Rectal smooth muscle tissue (tissue), 1 donor: ENCODE results near the gene RHOG.

Experiments used
- H3K27ac ChIP-seq: one replicate; pipeline ENCODE4 v1.7.0; 2013; ENCODE audit warnings: low read depth, low read length, inconsistent platforms
- H3K27me3 ChIP-seq: one replicate; pipeline ENCODE4 v1.7.0; 2013; ENCODE audit warnings: low read length; ENCODE audit not compliant: control insufficient read depth, insufficient read depth
- H3K36me3 ChIP-seq: one replicate; pipeline ENCODE4 v1.7.0; 2013; ENCODE audit warnings: low read length; ENCODE audit not compliant: control insufficient read depth, insufficient read depth
- H3K4me1 ChIP-seq: one replicate; pipeline ENCODE4 v1.7.0; 2013; ENCODE audit warnings: low read length; ENCODE audit not compliant: control insufficient read depth, insufficient read depth
- H3K4me3 ChIP-seq: one replicate; pipeline ENCODE4 v1.7.0; 2013; ENCODE audit warnings: low read length
- H3K9ac ChIP-seq: one replicate; pipeline ENCODE4 v1.7.0; 2013; ENCODE audit warnings: low read length

Gene RHOG

DNA sequence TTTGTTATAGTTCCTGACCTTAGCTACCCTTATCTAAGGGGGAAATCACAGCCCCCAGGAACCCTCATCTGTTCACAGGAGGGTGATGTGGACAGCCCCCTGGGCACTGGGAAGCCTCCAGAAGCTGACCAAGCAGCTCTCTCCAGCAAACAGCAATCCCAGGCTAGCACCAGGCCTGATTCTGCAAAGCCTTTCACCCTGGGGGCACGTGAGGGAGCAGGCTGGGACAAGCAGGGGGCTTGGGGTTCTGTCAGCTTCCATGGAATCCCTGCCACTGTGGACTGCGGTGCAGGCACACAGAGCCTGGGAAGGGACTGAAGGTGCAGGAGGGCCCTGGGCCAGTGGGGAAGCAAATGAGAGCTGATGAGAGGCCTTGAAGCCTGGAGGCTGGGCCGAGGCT is 30.3 kb downstream of the RHOG start:
- Histone ChIP-seq H3K4me1 (peaks cover 3% of the 10 kb centered on the region), H3K9ac (no peak overlapping the region), H3K27me3 (no peaks in the 10 kb centered on the region), H3K36me3 (no peaks in the 10 kb centered on the region), H3K27ac (no peak overlapping the region), H3K4me3 (no peak overlapping the region)

DNA sequence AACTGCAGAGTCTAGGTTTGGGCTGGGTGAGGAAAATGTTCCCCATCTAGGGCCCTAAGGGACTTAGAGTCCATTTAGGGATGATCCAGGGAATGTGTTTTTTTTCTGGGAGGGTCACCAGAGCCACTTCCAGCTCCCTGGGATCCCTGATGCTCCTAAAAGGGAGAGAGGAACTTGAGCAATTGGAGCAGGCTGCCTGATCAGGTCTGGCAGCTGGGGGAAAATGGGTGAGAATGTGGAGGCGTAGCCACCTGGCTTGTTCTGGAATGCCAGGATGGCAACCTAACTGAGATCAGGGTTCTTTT is 31.2 kb downstream of the RHOG start:
- no peaks in the 10 kb centered on the region for H3K27me3 ChIP-seq
- H3K4me3 ChIP-seq, result no peak overlapping the region
- H3K27ac ChIP-seq, result no peak overlapping the region
- no peak overlapping the region for H3K9ac ChIP-seq
- peaks cover 3% of the 10 kb centered on the region for H3K4me1 ChIP-seq
- H3K36me3 ChIP-seq, result no peaks in the 10 kb centered on the region

DNA sequence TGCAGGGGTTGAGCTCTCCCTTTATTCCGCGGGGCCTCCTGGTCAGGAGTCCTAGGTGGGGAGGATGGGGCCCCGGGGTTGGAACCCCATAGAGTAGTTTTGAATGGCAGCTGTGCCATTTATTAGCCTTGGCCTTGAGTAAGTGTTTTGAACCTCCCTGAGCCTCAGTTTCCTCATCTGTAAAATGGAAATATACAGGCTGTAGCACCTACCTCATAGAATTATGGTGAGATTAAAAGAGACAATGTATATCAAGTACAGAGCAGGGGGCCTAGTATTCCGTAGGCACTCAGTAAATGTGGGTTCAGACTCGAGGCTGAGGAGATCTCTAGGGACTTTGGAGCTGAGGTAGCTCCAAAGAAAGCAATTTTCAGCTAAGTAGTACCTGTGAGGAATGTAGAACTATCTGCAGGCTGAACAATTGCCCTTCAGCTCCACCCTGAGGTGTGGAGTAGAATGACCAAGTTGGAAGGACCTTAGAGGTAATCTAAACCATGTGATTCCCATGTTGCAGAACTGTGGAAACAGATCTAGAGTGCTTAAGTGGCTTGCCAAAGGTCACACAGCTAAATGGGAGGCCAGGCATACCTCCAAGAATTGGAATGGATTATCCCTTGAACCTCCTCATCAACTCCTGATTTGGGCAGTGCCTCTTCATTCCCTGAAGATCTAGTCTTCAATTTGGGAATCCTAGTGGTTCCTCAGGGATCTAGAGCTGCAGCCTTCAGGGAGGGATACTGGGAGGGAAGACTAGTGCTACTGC is 31.7 kb downstream of the RHOG start:
- peak overlapping the region; percentile 7 for H3K9ac ChIP-seq
- no peaks in the 10 kb centered on the region for H3K27me3 ChIP-seq
- H3K36me3 ChIP-seq, result no peaks in the 10 kb centered on the region
- H3K4me3 ChIP-seq, result peak overlapping the region; percentile 85
- peaks cover 3% of the 10 kb centered on the region for H3K4me1 ChIP-seq
- no peak overlapping the region for H3K27ac ChIP-seq

DNA sequence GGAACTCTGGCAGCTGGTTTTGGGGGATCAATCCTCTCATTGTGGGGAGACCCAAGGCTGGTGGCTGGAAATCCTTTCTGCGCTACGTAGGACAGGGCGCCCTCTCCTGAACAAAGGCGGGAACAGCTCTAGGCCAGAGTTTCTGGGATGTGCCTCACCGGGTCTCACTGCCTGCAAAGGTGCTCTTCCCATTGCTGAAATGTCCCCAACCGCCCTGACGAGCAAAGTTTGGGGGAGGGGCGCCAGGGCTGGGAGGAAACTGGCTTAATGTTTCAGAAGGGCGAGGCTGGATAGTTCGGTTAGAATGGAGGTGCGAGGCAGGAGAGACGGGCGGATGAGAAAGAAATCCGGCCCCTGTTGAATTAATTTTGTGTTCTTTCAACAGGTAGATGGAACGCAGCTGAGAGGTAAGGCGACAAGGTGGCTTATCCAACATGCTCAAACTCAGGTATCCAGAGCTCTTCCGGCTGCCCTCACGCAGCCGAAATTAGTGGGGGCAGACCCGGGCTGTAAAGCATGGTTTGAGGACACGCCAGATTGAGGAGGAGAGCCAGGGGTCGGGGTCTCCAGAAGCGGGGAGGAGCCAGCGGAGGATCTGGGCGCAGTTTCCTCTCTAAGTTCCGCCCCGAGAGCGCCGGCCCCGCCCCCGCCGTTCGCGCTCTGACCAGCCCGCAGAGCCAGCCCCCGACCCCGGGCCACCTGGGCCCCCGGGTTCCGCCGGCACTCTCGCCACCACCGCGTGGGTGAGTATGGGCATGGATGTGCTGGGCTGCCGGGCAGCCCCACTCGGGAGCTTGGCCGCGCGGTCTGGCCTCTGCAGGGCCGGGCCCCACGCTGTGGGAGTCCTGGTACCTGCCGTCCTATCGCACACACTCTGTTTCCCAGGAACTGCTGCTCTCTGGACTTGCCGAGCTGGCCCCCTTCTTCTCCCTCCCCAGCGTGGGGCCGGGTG is 32.6 kb downstream of the RHOG start, which contains the start of gene PGAP2:
Gene PGAP2 (plus strand): TSS at position 652 of the 952 bp plus-strand sequence. CDS start 2,700 bp downstream, outside the sequence.
- peak within 1 kb of the TSS; percentile 46 for H3K9ac ChIP-seq
- H3K27me3 ChIP-seq, result no peaks in the 10 kb centered on the region
- H3K36me3 ChIP-seq, result no peaks in the 10 kb centered on the region
- H3K4me1 ChIP-seq, result peaks cover 3% of the 10 kb centered on the region
- H3K27ac ChIP-seq, result peak within 1 kb of the TSS; percentile 3
- peak within 1 kb of the TSS; percentile 85 for H3K4me3 ChIP-seq

DNA sequence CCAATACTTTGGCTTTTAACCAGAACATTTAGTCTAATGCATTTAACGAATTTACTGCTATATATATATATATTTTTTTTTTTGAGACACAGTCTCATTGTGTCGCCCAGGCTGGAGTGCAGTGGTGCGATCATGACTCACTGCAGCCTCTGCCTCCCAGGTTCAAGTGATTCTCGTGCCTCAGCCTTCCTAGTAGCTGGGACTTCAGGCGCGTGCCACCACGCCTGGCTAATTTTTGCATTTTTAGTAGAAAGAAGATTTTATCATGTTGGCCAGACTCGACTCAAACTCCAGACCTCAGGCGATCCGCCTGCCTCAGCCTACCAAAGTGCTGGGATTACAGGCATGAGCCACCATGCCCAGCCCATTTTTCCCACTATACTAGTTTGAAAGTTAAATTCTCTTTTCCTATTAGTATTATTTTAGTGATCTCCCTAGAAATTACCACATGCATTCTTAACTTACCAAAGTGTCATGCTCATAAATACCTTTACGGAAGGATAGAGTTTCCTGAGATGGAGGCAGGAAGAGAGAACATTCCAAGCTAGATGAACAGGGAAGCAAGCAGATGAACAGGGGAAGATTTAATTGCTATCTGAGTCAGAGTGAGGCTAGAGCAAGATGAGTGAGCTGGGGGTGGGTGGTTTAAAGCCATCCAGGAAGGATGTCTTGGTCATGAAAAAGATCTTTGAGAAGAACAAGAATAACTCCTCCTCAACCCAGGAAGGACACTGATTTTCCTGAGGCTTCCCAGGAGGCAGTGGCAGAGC is 36.8 kb downstream of the RHOG start:
- Histone ChIP-seq H3K4me1 (peaks cover 3% of the 10 kb centered on the region), H3K36me3 (no peaks in the 10 kb centered on the region), H3K4me3 (no peak overlapping the region), H3K9ac (no peak overlapping the region), H3K27ac (no peak overlapping the region), H3K27me3 (no peaks in the 10 kb centered on the region)

DNA sequence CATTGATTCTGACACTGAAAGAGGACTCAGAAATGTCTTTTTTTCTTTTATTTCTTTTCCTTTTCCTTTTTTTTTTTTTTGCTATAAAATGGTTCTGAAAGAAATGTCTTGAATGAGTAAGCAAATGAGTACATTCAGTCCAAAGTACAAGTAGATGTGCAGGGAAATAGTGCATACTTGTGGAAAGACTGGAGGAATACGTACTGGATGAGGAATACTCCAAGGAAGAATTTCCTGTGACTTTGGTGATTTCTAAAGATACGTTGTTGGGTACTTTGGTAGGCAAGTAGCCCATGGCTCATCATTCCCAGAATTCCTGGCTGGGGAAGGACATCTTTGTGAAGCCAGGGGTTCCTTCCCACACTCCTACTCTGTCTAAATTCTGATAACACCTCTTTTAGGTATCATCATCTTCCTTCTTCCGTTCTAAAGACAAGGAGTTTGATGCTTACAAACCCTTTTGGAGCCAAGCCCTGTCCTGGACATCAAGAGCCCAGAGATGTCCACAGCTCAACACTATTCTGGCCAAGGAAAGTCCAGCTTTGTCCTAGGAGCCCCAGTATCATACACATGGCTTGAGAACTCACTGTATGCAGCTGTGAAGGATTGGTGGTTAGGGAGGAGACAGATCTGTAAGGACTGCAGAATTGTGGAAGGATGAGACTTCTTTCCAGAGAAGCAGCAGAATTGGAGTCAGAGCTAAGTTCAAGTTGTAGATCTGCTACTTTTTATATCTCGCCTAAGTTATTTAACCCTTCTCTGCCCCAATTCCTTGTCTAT is 38.6 kb downstream of the RHOG start:
- H3K27ac ChIP-seq, result no peak overlapping the region
- H3K36me3 ChIP-seq, result no peaks in the 10 kb centered on the region
- no peaks in the 10 kb centered on the region for H3K4me1 ChIP-seq
- H3K4me3 ChIP-seq, result no peak overlapping the region
- no peak overlapping the region for H3K9ac ChIP-seq
- no peaks in the 10 kb centered on the region for H3K27me3 ChIP-seq

DNA sequence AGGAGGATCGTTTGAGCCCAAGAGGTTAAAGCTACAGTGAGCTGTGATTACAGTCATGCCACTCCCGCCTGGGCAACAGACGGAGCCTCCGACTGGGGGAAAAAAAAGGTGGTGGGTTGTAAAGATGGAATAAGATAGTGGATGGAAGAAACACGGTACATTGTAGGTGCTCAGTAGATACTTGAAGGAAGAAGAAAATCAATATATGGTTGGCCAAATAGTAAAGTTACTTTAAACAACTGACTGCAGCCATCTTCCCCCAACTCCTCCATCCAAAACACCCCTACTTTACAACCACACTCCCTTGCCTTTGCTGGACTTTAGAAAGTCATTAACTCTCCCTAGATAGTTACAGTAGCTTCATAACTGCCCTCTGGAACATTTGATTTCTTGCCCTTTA is 40.9 kb downstream of the RHOG start:
- H3K4me1 ChIP-seq, result peaks cover 11% of the 10 kb centered on the region
- H3K36me3 ChIP-seq, result no peaks in the 10 kb centered on the region
- no peak overlapping the region for H3K27ac ChIP-seq
- H3K4me3 ChIP-seq, result no peak overlapping the region
- no peak overlapping the region for H3K9ac ChIP-seq
- no peaks in the 10 kb centered on the region for H3K27me3 ChIP-seq

DNA sequence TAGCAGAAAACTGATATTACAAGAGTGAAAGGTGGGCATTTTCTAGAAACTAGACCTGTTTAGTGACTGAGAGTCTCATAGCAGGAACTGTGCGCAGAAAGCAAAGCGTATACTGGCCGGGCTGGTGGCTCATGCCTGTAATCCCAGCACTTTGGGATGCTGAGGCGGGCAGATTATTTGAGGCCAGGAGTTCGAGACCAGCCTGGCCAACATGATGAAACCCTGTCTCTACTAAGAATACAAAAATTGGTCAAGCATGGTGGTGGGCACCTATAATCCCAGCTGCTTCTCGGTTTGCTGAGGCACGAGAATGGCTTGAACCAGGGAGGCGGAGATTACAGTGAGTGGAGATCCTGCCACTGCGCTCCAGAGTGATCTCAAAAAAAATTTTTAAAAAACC is 41.6 kb downstream of the RHOG start:
- Histone ChIP-seq H3K27me3 (no peaks in the 10 kb centered on the region), H3K9ac (no peak overlapping the region), H3K36me3 (no peaks in the 10 kb centered on the region), H3K27ac (no peak overlapping the region), H3K4me1 (peaks cover 11% of the 10 kb centered on the region), H3K4me3 (no peak overlapping the region)

DNA sequence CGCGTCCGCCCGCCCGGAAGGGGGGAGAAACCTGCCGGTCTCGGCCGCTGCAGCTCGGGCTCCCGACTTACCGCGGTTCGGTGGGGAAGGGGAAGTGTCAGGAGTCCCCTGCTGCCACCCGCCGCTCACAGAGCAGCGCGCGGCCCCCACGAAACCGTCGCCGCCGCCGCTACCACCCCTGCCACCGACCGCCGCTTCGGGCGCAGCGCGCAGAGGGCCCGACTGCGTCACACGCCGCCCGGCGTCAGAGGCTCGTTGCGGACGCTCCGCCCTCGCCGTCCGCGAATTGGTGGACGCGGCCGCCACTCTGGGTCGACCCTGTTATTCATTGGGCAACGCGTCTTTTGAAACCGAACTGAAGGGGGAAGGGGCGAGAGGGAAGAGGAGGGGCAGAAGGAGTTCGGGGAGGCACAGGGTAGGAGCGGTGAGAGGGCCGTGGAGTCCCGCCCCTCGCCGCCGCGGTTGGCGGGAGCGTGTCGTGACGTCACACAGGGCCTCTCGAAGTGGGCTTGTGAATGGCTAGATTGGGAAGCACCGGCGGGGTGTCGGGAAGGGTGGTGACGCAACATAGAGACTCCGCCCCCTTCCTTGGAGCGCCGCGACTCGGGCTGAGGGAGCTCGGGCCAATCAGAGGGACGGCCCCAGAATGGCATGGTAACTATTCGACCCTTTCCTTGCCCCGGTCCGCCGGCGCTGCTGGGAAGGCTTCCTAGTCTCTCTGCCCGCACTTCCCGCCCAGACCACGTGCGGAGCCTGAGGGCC is 43.2 kb downstream of the RHOG start, which contains the start of gene NUP98:
Gene NUP98 (minus strand): TSS at position 226 of the 762 bp plus-strand sequence. CDS start 15,437 bp downstream, outside the sequence.
- peak within 1 kb of the TSS; percentile 97 for H3K27ac ChIP-seq
- peaks cover 2% of the 10 kb centered on the region for H3K36me3 ChIP-seq
- H3K27me3 ChIP-seq, result no peaks in the 10 kb centered on the region
- H3K4me3 ChIP-seq, result peak within 1 kb of the TSS; percentile 74
- peaks cover 11% of the 10 kb centered on the region for H3K4me1 ChIP-seq
- peak within 1 kb of the TSS; percentile 76 for H3K9ac ChIP-seq

DNA sequence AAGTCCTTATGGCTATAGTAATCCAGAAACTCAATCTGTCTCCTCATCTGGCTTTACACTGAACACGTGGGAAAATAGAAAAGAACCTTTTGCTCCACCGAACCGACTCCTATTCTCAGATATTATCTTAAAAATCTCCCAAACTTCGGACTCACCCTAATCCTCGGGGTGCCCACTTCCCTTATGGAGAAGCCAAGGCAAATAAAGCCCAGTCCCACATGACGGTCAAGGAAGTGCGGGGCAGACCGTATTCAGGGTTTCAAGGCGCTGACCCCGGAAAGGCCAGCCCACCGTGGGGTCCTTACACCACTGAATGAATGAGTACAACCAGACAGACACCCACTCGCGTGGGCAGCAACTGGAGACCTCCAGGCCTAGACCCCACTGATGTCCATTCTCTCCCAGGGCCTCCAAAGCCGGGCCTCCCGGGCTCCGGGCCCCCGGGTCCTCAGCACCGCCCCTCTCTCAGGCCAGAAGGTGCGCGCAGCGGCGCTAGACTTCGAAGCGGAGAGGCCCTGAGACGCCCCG is 43.9 kb downstream of the RHOG start:
- peak overlapping the region; percentile 97 for H3K27ac ChIP-seq
- peak overlapping the region; percentile 50 for H3K9ac ChIP-seq
- peaks cover 11% of the 10 kb centered on the region for H3K4me1 ChIP-seq
- no peaks in the 10 kb centered on the region for H3K27me3 ChIP-seq
- H3K4me3 ChIP-seq, result peak overlapping the region; percentile 74
- H3K36me3 ChIP-seq, result peaks cover 2% of the 10 kb centered on the region

DNA sequence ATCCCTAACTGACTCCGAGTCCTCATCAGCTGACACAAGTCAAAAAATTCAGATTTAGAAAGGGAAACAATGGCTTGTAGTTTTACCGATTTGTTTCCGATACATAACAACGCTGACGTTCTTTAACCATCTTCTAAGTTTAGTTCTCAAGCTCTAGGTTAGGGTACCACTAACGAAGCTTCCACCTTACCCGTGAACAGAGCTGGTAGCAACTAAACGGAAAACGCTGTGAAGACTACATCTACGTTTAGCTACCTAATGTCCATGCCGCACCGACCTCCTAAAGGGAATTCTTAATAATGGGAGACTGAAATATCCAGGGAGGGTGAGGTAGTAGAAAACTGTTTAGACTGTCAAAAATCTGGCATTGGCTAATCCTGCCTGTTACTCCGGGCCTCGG is 44.4 kb downstream of the RHOG start:
- no peak overlapping the region for H3K27ac ChIP-seq
- peak overlapping the region; percentile 50 for H3K9ac ChIP-seq
- no peaks in the 10 kb centered on the region for H3K27me3 ChIP-seq
- peaks cover 11% of the 10 kb centered on the region for H3K4me1 ChIP-seq
- H3K36me3 ChIP-seq, result peaks cover 2% of the 10 kb centered on the region
- peak overlapping the region; percentile 74 for H3K4me3 ChIP-seq
